GM19099 (cell line): ENCODE results near the gene GOLT1A.

Experiments
- POLR2A ChIP-seq: IDR thresholded peaks from 3 replicates; pipeline ENCODE4 v1.6.1; 2011; ENCODE audit warnings: low read depth; ENCODE audit not compliant: insufficient read length; ENCODE audit errors: extremely low read depth

The GOLT1A gene

GRCh38 chr1:204207136-204207616, 6.6 kb downstream of the GOLT1A start:
- no peak for TF ChIP-seq POLR2A

GRCh38 chr1:204206121-204206520, 7.7 kb downstream of the GOLT1A start:
- TF ChIP-seq POLR2A = no peak

- TF ChIP-seq POLR2A = no peak
These were observed 8.3 kb downstream of the GOLT1A start for GRCh38 chr1:204205486-204205885.

GRCh38 chr1:204204944-204205343, 8.8 kb downstream of the GOLT1A start:
- TF ChIP-seq POLR2A = no peak

- no peak for TF ChIP-seq POLR2A
These were observed 10.5 kb downstream of the GOLT1A start for GRCh38 chr1:204203206-204203767.

GRCh38 chr1:204202481-204202880, 11.3 kb downstream of the GOLT1A start:
- TF ChIP-seq POLR2A = no peak

- no peak for TF ChIP-seq POLR2A
These were observed 12.3 kb downstream of the GOLT1A start for GRCh38 chr1:204201348-204202040.

GRCh38 chr1:204199579-204199978, 14.2 kb downstream of the GOLT1A start:
- TF ChIP-seq POLR2A = no peak

GRCh38 chr1:204198348-204199340, 15.1 kb downstream of the GOLT1A start:
- TF ChIP-seq POLR2A = no peak

GRCh38 chr1:204197068-204197467, 16.7 kb downstream of the GOLT1A start:
- no peak for TF ChIP-seq POLR2A

GRCh38 chr1:204196068-204196795, 17.6 kb downstream of the GOLT1A start, which contains the start of gene KISS1:
Gene KISS1, minus strand, starts transcription at chr1:204196491. Its CDS starts 3,615 bp downstream, at chr1:204192876.
- TF ChIP-seq POLR2A = no peak

GRCh38 chr1:204194771-204195170, 19.0 kb downstream of the GOLT1A start:
- no peak for TF ChIP-seq POLR2A

GRCh38 chr1:204194080-204194479, 19.7 kb downstream of the GOLT1A start:
- no peak for TF ChIP-seq POLR2A

- TF ChIP-seq POLR2A = no peak
These were observed 21.0 kb downstream of the GOLT1A start for GRCh38 chr1:204192589-204193352.
